H54 (cell line): Measurements from ENCODE around the gene SYP.
"Not testable (repeated sequence)": the region's sequence is repeated elsewhere in the genome, so short reads cannot be mapped to it uniquely, and the experiment has no call there.

ENCODE experiments used
- DNase-seq: peaks from one replicate; pipeline ENCODE4 v3.0.0; 2011; ENCODE audit warnings: low spot score, mixed read lengths; ENCODE audit not compliant: insufficient read length
- FAIRE-seq: peaks from 3 replicates; lab custom pipeline; 2011; peaks lifted over from hg19 to GRCh38; lab: Jason Lieb, UNC
- POLR2A ChIP-seq: IDR thresholded peaks from 2 replicates; pipeline ENCODE4 v1.6.1; 2011; ENCODE audit warnings: low read depth, mild to moderate bottlenecking, low read length

The SYP gene

DNA sequence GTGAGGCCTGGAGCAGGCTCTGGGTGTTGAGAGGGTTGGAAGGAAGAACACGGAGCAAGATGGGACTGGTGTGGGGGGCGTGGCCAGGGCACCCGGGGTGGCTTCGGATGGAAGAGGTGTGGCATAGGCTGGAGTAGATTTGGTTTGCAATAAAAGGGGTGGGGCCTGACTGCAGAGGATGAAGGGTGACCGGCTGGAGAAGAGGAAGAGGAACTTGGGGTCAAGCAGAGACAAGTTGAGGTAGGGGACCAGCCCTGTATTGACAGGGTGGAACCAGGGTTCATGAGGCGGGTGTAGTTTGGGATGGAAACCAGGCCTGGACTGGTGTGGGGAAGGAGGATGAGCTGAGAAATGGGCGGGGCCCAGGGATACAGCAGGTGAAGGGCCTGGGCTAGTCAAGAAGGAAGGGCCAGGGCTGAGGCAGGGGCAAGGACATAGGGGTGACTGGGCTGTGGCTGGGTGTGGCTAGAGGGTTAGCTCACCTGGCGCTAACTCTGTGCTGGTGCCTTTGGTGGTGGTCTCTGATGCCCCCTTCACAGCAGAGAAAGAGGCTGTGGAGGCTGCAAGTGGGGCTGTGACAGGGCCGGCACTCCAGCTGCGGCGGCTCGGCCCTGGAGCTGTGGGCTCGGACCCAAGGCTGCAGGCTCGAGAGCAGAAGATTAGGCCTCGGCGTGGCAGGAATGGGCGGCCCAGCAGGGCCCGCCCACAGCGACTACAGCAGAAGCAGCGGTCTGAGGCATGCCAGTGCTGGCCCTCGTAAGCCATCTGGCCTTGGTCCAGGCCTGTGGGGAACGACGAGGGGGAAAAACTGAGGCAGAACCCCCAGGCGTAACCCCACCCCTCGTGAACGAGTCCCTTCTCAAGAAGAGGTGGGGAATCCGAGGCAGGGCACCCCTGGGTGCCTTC is 23.3 kb downstream of the SYP start:
- TF ChIP-seq POLR2A, result no peak
- DNase-seq (no peak), FAIRE-seq (no peak)

DNA sequence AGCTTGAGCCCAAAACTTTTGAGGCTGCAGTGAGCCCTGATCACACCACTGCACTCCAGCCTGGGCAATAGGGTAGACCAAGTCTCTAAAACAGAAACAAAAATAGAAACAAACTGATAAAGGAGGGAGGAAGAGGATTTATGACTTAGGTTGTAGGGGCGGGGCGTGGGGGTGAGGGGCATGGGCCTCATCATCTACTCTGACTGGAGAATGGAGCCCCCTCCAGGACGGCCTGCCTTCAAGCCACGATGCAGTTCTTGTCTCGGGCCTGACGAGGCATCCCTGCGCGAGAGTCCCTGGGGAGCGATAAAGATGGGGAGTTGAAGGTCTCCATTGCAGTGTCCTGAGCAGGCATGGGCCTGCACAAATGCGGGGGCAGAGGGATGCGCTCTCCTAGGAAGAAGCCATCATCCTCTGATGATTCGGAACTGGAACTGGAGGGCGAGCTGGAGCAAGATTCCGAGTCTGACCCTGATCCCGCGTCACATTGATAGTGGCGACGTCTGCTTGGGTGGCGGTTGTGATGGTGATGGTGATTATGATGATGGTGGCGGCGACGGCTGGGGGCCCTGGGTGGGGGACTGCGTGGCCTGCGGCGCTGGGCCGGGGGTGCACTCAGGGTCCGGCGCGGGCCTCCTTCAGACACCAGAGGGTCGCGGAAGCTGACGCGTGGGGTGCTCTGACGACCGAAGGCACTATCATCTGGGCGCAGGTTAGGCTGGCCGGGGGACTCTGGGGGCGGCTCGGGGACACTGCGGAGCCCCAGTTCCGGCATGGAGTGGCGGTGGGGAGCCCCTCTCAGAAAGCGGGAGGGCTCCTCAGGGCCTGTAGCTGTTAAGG is 24.3 kb downstream of the SYP start:
- DNase-seq, result no peak
- no peak for TF ChIP-seq POLR2A
- no peak for FAIRE-seq

DNA sequence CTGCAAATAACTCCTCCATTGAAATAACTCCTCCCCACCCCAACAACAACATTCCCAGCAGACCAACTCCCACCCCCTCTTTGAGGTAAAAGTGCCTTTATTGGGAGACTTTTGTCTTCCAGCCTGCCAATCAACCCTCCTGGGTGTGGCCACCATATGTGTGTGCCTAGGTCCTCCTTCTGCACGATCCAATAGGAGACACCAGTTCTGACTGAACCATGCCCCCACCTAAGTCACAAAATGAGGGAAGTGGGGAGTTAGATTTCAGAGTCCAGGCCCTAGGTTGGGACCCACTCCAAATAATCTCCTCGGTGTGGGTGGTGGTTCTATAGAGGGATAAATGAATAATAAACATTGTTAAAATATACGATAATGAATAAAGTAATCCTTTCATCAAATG is 25.3 kb downstream of the SYP start:
- no peak for TF ChIP-seq POLR2A
- DNase-seq (no peak), FAIRE-seq (no peak)

DNA sequence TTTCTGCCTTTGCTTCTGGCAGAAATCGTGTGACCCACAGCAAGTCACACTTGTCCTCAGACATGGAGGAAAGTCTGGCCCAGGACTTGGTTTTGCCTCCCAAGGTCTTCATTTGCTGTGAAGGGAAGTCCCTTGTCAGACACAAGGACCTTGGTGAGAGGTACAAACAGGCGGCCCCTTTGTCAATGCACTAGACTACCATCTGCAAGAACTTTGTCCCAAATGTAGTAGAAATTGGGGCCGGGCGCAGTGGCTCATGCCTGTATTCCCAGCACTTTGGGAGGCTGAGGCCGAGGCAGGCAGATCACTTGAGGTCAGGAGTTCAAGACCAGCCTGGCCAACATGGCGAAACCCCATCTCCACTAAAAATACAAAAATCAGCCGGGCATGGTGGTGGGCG is 26.4 kb downstream of the SYP start:
- DNase-seq, FAIRE-seq: not testable (repeated sequence)

DNA sequence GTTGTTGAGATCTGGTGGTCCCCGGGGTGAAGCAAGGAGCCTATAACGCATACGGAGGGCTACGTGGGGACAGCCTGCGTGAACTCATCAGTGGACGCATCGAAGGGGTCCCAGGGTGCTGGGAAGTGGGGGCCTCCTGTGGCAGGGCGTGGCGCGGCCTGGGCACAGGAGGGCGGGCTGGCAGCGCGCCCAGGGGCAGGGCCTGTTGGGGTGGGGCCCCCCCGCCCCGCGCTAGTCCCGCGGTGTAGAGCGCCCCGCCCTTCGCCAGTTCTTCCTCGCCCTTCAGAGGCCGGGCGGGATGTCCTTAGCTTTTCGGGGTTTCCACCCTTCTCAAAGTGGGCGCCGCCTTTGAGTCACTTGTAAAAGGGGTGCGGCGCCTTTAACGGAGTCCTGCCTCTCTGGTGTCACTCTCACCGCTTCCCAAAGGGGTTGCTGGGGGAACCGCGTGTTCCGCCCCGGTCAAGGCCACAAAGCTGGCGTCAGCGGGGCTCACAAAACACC is 27.7 kb downstream of the SYP start:
- no peak for FAIRE-seq
- 0 out of 2 replicates have a peak, but pooled peaks have one; percentile 9 for TF ChIP-seq POLR2A
- no peak for DNase-seq

DNA sequence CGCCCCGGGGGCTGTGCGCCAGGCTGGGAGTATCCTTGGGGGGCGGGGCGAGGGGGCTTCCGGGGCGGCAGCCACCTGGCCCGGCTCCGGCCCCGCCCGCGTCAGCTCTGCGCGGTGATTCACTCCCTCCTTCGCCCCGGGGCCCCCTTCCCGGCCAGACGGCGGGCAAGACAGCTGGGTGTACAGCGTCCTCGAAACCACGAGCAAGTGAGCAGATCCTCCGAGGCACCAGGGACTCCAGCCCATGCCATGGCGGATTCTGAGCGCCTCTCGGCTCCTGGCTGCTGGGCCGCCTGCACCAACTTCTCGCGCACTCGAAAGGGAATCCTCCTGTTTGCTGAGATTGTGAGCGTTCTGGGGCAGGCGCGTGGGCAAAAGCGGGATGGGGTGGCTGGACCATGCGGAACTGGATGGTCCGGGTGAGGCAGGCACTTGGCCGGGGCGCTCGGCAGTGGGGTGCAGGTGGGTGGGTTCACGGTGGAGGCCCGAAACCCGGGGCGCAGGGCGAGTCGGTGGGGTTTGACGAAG is 28.2 kb downstream of the SYP start, which contains the start of gene PLP2:
TSS of gene PLP2 (plus strand) at position 147 of the 528 bp plus-strand sequence. CDS start at position 250, 103 bp downstream.
- FAIRE-seq (no peak), DNase-seq (no peak)
- peak; percentile 81 for TF ChIP-seq POLR2A

DNA sequence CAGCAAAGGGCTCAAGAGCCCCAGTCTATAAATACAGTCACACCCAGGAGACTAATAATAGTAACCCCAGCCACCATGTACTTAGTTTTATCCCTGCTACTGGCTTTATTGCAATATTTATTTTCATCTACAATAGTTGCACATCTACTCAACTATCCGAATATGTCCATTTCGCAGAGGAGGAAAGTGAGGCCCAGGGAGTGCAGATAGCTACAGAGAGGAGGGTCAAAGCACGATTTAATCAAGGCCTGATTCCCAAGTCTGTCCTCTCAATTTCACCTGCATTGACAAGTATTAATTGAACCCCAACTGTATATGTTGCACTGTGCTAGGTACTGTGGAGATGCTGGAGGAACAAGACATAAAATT is 32.3 kb downstream of the SYP start:
- no peak for FAIRE-seq
- DNase-seq, result no peak
- TF ChIP-seq POLR2A, result no peak

DNA sequence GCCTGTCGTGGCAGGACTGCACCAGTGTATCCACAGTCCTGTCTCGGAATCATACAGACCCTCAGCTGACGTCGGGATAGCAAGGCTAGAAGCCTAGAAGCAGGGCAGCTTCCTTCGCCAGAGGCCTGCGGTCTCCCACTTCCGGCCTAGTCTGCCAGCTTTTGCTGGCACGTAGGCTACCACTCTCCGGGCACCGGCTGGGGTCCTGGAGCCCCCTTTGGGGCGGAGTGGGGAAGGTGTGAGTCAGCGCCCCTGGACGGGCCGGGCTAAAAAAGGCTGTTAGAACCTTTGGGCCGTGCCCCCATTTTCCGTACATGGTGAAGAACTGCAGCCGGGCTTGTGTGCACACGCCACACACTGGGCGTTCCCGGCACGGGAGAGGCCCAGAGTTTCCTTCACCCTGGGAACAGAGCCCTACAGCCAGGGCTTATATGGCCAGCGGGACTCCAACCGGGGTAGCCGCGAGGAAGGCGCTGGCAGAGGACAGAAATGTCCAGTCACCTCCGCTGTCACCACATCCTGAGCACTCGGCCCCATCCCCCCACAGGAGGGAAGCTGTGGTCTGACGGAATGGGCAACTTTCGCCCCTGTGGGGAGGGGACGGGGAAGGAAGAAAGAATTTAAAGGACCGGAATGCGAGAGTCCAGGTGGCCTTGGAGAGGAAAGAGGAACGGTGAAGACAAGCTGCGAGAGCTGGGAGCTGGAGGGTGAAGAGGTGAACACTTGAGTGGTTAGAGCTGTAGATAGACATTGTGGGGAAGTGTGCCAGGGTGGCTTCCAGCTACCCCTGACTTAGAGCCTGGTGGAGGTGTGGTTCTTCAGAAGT is 32.9 kb downstream of the SYP start:
- TF ChIP-seq POLR2A, result no peak
- no peak for FAIRE-seq
- peak; percentile 42 for DNase-seq

DNA sequence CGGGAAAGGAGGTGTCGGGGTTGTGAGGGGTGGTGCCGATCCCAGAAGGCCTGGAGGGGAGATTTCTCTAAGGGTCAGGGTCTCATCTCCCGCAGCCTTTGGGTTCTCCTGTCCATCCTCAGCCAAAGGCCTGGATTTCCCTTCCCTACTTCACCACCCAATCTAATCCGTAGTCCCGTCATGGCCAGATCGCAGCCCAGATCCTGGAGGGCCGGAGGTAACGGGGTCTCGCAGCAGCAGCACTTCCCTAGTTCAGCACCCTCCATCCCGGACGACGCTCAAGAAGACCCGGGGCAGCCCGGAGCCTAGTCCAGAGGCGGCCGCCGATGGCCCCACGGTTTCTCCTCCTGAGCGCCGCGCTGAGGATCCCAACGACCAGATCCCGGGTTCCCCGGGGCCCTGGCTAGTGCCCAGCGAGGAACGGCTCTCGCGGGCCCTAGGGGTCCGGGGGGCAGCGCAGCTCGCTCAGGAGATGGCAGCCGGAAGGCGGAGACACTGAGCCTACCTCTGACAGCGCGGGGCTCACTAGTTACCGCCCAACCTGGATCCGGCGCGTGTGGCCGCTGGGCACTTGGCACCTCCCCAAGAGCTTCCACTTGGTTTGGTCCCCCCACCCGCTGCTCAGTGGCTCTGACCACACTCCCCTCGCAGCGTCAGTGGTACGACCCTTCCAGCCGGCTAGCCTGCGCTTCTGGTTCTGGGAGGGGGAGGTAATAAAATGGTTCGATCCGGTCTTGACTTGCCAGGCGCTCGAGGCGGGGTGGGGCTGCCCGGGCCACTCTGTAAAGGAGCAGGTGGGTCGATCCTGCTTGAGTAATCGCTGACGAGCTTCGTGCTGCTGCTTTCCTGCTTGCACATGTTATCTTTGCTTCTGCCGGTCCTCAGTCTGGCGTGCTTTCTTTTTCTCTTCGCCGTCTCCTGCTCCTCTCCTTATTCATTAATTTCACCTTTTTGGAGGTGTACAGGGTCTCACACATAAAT is 33.8 kb downstream of the SYP start:
- TF ChIP-seq POLR2A, result no peak
- no peak for FAIRE-seq
- DNase-seq, result no peak

DNA sequence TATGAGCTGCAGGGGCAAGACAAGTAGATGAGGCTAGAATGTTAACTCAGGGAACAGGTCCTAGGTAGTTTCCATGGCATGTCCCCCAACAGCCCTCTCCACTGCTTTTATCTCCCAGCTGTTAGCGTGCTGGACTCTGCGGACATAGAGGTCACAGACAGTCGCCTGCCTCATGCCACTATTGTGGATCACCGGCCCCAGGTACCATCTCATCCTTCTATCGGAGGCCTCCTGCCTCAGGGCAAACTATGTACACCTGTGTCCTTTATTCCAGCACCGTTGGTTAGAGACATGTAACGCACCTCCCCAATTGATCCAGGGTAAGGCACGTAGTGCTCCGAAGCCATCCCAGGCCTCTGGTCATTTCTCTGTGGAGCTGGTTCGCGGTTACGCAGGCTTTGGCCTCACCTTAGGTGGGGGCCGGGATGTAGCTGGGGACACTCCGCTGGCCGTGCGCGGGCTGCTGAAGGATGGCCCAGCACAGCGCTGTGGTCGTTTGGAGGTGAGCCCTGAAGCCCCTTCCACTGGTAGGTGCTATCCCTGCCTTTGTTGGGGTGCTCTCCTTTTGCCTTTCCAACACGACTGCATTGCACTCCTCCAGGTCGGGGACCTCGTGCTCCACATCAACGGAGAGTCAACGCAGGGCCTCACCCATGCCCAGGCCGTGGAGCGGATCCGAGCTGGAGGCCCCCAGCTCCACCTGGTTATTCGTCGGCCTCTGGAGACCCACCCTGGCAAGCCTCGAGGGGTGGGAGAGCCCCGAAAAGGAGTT is 35.2 kb downstream of the SYP start:
- no peak for DNase-seq
- FAIRE-seq, result no peak
- TF ChIP-seq POLR2A, result no peak
